ENCODE measurements around the gene ZBTB3. TPM values are rescaled to one million over a fixed set of nuclear protein-coding genes. Genes with fewer than 3 reads are reported as not detected.

Gene ZBTB3
- polyA plus RNA-seq, 2 of the 4 experiments (the other 2 are of a cell fraction), result 2.0 to 3.1 TPM

DNA sequence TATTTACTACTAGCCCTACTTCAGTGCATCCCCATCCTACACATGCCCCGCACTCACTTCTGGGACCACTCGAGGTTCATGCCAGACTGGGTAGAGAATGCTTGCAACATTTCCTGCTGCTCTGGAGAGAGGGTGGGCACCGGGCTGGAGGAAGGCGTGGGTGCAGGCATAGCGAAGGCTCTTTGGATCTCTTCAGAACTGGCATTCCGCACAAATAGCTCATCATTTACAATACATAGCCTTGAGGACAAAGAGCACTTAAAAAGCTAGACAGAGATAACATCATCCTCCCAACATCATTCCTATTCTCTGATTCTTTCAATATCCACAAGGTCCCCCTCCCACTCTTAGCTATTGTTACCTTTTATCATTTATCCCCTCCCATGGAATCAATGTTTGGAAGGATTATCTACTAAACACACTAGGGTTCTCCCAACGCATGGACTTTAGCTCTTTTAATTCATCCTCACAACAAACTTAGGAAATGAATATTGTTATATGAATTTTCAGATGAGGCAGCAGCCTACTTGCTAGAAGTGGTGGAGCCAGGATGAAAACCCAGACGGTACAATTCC lies 40.3 kb upstream of the ZBTB3 start:
- CTCF ChIA-PET, result interaction anchor here (0.9 to 4.7 kb wide), 5 partner anchors 8 to 251 kb away, joined by 3 to 49 read pairs (median 3); partner anchors contain the start of gene TMEM179B
- 78% methylated on average over 8 of the region's 8 CpGs for WGBS (ENCODE audit: missing lambda C conversion rate)

DNA sequence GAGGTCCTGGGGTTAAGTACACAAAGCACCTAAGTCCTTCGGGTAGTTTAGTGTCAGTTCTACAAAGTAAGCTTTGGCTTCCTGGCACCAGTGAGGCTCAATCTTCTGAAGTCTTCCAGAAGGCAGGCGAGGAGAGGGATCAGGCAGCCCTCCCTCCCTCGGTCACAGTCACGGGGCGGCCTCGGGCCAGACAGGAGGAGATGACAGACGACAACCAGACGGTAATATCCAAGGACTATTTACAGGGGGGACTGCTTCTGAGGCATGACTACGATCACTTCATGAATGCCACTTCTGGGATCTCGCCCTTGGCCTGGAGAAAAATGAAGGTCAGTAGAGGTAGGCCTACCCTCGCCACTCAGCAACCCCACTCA lies 38.2 kb upstream of the ZBTB3 start:
- Histone ChIP-seq H3K9me3 (no peaks in the 10 kb centered on the region), H3K4me1 (peaks cover 31% of the 10 kb centered on the region), H3K4me2 (peak overlapping the region; percentile 87), H3K27ac (peak overlapping the region; percentile 89; a peak in 5 of 6 replicates), H3K4me3 (peak overlapping the region; percentile 83)
- DNase-seq (ENCODE audit: low read depth in 1 of 2, low spot score in 1 of 2) (no peak), ATAC-seq (peak; percentile 1 to 3; a peak in 4 of 6 replicates), FAIRE-seq (no peak)
- ChIA-PET CTCF (interaction anchor here (1.1 to 7.6 kb wide), 2 partner anchors 9 to 62 kb away, joined by 3 to 69 read pairs; no protein-coding TSS in a partner anchor), POLR2A (interaction anchor here (0.9 to 3.7 kb wide), 2 partner anchors 16 to 49 kb away, joined by 6 to 20 read pairs; no protein-coding TSS in a partner anchor)
- WGBS (ENCODE audit: missing lambda C conversion rate), result 33% methylated on average over 11 of the region's 11 CpGs
- no peak for TF ChIP-seq CHD4 (IDR thresholded peaks at IDR 0.05; ENCODE audit: borderline replicate concordance)

More for the DNA sequence above, 40.3 kb upstream of the ZBTB3 start:
- TF ChIP-seq MAZ (IDR thresholded peaks at IDR 0.05; ENCODE audit: borderline replicate concordance, low read depth, low read length) (no peak), ZC3H11A (IDR thresholded peaks at IDR 0.05) (no peak), EHMT2 (IDR thresholded peaks at IDR 0.05; ENCODE audit: low read depth) (no peak), TP53 (CRISPR knock-in tag; IDR thresholded peaks at IDR 0.05) (no peak), RNF2 (IDR thresholded peaks at IDR 0.05; ENCODE audit: borderline replicate concordance, low read depth) (no peak), EP300 (IDR thresholded peaks at IDR 0.05) (no peak), TFCP2L1 (CRISPR knock-in tag; IDR thresholded peaks at IDR 0.05) (no peak), EHF (CRISPR knock-in tag; IDR thresholded peaks at IDR 0.05) (no peak), PHF8 (IDR thresholded peaks at IDR 0.05; ENCODE audit: borderline replicate concordance, low read depth) (no peak), RAD21 (conservative IDR thresholded peaks at IDR 0.05 in 1 of 2, IDR thresholded peaks at IDR 0.05 in 1 of 2) (no peak), HDAC2 (IDR thresholded peaks at IDR 0.05) (no peak), ESRRA (IDR thresholded peaks at IDR 0.05; ENCODE audit: borderline replicate concordance, low read length) (no peak), HEYL (CRISPR knock-in tag; IDR thresholded peaks at IDR 0.05) (no peak), ZFP36 (IDR thresholded peaks at IDR 0.05; ENCODE audit: borderline replicate concordance, partially characterized antibody) (no peak), MYC (IDR thresholded peaks at IDR 0.05; ENCODE audit: borderline replicate concordance, low read length) (no peak), NR3C1 (IDR thresholded peaks at IDR 0.05) (no peak), CBX2 (IDR thresholded peaks at IDR 0.05; ENCODE audit: borderline replicate concordance, low read depth) (no peak)
- TF ChIP-seq, protein P1, sequence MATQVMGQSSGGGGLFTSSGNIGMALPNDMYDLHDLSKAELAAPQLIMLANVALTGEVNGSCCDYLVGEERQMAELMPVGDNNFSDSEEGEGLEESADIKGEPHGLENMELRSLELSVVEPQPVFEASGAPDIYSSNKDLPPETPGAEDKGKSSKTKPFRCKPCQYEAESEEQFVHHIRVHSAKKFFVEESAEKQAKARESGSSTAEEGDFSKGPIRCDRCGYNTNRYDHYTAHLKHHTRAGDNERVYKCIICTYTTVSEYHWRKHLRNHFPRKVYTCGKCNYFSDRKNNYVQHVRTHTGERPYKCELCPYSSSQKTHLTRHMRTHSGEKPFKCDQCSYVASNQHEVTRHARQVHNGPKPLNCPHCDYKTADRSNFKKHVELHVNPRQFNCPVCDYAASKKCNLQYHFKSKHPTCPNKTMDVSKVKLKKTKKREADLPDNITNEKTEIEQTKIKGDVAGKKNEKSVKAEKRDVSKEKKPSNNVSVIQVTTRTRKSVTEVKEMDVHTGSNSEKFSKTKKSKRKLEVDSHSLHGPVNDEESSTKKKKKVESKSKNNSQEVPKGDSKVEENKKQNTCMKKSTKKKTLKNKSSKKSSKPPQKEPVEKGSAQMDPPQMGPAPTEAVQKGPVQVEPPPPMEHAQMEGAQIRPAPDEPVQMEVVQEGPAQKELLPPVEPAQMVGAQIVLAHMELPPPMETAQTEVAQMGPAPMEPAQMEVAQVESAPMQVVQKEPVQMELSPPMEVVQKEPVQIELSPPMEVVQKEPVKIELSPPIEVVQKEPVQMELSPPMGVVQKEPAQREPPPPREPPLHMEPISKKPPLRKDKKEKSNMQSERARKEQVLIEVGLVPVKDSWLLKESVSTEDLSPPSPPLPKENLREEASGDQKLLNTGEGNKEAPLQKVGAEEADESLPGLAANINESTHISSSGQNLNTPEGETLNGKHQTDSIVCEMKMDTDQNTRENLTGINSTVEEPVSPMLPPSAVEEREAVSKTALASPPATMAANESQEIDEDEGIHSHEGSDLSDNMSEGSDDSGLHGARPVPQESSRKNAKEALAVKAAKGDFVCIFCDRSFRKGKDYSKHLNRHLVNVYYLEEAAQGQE (IDR thresholded peaks at IDR 0.05), result no peak
- TF ChIP-seq, protein P2, sequence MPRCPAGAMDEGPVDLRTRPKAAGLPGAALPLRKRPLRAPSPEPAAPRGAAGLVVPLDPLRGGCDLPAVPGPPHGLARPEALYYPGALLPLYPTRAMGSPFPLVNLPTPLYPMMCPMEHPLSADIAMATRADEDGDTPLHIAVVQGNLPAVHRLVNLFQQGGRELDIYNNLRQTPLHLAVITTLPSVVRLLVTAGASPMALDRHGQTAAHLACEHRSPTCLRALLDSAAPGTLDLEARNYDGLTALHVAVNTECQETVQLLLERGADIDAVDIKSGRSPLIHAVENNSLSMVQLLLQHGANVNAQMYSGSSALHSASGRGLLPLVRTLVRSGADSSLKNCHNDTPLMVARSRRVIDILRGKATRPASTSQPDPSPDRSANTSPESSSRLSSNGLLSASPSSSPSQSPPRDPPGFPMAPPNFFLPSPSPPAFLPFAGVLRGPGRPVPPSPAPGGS (IDR thresholded peaks at IDR 0.05), result no peak
- no peaks in the 10 kb centered on the region for H3K9me3 ChIP-seq
- DNase-seq (ENCODE audit: low read depth in 1 of 2, low spot score in 1 of 2), result no peak
- no peak overlapping the region for H3K27ac ChIP-seq
- POLR2A ChIA-PET, result interaction anchor here (0.7 to 1.1 kb wide), 4 partner anchors 9 to 40 kb away, joined by 3 to 4 read pairs (median 4); partner anchors contain the start of genes NXF1 and ZBTB3
- no peak for FAIRE-seq
- ATAC-seq, result no peak
- H3K4me3 ChIP-seq, result no peak overlapping the region
- H3K4me2 ChIP-seq, result no peak overlapping the region
- peaks cover 20% of the 10 kb centered on the region for H3K4me1 ChIP-seq
